Measurements from ENCODE around the gene TNFAIP8L3. TPM values are rescaled to one million over a fixed set of nuclear protein-coding genes. Genes with fewer than 3 reads are reported as not detected.
"Not testable (repeated sequence)": the region's sequence is repeated elsewhere in the genome, so short reads cannot be mapped to it uniquely, and the experiment has no call there.

The TNFAIP8L3 gene
- not detected for polyA plus RNA-seq (ENCODE audit: low read depth in 6 of 6)

GRCh38 chr15:51094606-51095569 is at the start of gene TNFAIP8L3:
Gene TNFAIP8L3 (minus strand): TSS chr15:51094906. CDS start chr15:51094595, 311 bp downstream.
- DNase-seq, result no peak
- H3K9me3 Mint-ChIP-seq, result peaks cover 0 to 1% (median 0%) of the 10 kb centered on the region in 7 donors
- H3K27me3 Mint-ChIP-seq, result peaks cover 52 to 91% (median 67%) of the 10 kb centered on the region in 3 donors
- no peaks in the 10 kb centered on the region for H3K36me3 Mint-ChIP-seq
- ATAC-seq (ENCODE audit: low read depth in 2 of 2), result no peak
- no peak within 1 kb of the TSS for H3K27ac Mint-ChIP-seq
- peak within 1 kb of the TSS in 5 of 8 donors; percentile 7 to 68 (median 52) for H3K4me3 Mint-ChIP-seq
- H3K4me1 Mint-ChIP-seq, result peaks cover 4 to 17% (median 5%) of the 10 kb centered on the region in 3 donors

DNA sequence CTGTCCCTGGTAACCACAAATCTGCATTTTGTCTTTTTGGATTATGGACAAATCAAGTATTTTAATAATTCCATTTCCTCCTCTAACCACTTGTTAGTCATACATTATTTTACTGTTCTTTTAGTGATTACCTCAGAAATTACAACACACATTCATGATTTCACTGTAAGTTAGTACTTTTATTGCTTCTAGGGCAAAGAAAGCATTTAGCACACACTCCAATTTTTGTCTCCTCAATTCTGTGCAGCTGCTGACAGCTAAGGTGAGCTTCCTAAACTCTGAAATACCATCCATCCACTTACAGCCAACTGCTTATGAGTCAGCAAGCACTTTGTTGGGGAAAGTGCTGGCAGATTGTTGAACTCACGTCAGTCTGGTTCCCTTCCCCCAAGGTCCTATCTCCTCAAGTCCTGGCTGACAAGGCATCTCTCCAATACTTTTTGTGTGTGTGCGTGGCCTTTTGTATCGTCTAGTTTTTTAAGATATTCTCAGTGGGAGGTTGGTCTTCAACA is 49.4 kb upstream of the TNFAIP8L3 start:
- DNase-seq (no peak), ATAC-seq (ENCODE audit: low read depth in 2 of 2) (no peak)
- H3K9me3 Mint-ChIP-seq, result peaks cover 0 to 19% (median 9%) of the 10 kb centered on the region in 7 donors
- H3K36me3 Mint-ChIP-seq, result no peaks in the 10 kb centered on the region
- no peak overlapping the region for H3K27ac Mint-ChIP-seq
- peaks cover 5 to 28% (median 28%) of the 10 kb centered on the region in 3 donors for H3K27me3 Mint-ChIP-seq
- no peak overlapping the region for H3K4me3 Mint-ChIP-seq
- no peaks in the 10 kb centered on the region for H3K4me1 Mint-ChIP-seq

DNA sequence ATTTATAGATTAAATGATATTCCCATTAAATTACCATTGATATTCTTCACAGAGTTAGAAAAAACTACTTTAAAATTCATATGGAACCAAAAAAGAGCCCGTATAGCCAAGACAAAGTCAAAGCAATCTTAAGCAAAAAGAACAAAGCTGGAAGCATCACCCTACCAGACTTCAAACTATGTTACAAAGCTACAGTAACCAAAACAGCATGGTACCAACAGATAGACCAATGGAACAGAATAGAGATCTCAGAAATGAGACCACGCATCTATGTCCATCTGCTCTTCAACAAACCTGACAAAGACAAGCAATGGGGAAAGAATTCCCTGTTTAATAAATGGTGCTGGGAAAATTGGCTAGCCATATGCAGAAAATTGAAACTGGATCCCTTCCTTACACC is 45.6 kb upstream of the TNFAIP8L3 start:
- H3K36me3 Mint-ChIP-seq; ATAC-seq (ENCODE audit: low read depth in 2 of 2); H3K4me1 Mint-ChIP-seq; H3K4me3 Mint-ChIP-seq; DNase-seq: not testable (repeated sequence)
- Mint-ChIP-seq H3K9me3 (peaks cover 0 to 19% (median 8%) of the 10 kb centered on the region in 7 donors), H3K27me3 (peaks cover 0 to 27% (median 8%) of the 10 kb centered on the region in 3 donors), H3K27ac (peak overlapping the region in 1 of 6 donors; percentile 2)

GRCh38 chr15:51139091-51139490 is 44.4 kb upstream of the TNFAIP8L3 start:
- H3K27me3 Mint-ChIP-seq, result peaks cover 5 to 18% (median 6%) of the 10 kb centered on the region in 3 donors
- peaks cover 0 to 19% (median 8%) of the 10 kb centered on the region in 7 donors for H3K9me3 Mint-ChIP-seq
- no peaks in the 10 kb centered on the region for H3K36me3 Mint-ChIP-seq
- no peak overlapping the region for H3K27ac Mint-ChIP-seq
- H3K4me3 Mint-ChIP-seq, result no peak overlapping the region
- no peaks in the 10 kb centered on the region for H3K4me1 Mint-ChIP-seq
- ATAC-seq (ENCODE audit: low read depth in 2 of 2), result no peak
- no peak for DNase-seq

DNA sequence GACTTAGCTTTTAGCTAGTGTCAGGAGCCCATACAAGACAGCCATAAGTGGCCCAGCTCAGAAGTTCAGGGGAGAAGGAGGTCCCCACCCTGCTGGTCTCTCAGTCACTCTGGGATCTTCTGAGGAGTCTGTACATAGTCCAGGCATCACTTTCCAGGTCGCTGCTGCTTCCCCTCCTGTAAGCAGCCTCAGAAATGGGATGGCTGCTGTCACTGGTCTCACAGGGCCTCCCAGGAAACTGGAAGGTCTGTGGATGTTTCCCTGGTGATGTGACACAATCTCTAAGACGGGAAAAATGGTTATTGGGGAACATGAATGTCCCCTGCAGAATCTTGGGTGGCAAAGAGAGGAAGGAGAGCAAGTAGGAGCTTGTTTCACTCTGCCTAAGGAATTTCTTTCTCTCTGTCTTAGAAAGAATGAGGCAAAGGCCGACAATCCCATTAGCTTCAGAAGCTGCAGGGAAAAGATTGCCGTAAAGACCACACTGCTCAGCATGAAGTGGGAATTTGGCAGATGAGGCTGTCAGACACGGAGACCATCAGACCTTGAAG is 43.2 kb upstream of the TNFAIP8L3 start:
- peaks cover 0 to 19% (median 8%) of the 10 kb centered on the region in 7 donors for H3K9me3 Mint-ChIP-seq
- no peaks in the 10 kb centered on the region for H3K36me3 Mint-ChIP-seq
- H3K4me3 Mint-ChIP-seq, result no peak overlapping the region
- peaks cover 0 to 10% (median 5%) of the 10 kb centered on the region in 3 donors for H3K27me3 Mint-ChIP-seq
- DNase-seq (no peak), ATAC-seq (ENCODE audit: low read depth in 2 of 2) (no peak)
- no peak overlapping the region for H3K27ac Mint-ChIP-seq
- no peaks in the 10 kb centered on the region for H3K4me1 Mint-ChIP-seq

DNA sequence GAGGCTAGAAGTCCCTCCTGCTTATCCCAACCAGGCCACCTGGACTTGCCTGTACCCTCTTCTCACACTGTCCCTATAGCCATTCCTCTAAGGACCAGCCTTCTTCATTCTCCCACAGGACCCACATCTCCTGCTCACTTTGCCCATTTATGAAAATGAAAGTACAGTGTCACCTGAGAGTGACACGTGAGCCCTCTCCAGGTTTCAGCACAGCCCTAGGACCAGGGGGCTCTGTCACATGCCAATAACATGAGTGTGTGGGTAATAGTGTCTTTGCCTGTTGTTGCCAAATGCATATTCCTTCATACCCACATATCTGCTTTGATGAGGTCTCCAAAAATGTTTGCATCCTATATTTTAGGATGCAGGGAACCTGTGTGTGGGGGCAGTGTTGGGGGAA is 42.3 kb upstream of the TNFAIP8L3 start:
- H3K36me3 Mint-ChIP-seq, result no peaks in the 10 kb centered on the region
- H3K4me1 Mint-ChIP-seq, result no peaks in the 10 kb centered on the region
- DNase-seq, result no peak
- H3K4me3 Mint-ChIP-seq, result peak overlapping the region in 1 of 8 donors; percentile 4
- H3K27me3 Mint-ChIP-seq, result peaks cover 0 to 8% (median 5%) of the 10 kb centered on the region in 3 donors
- no peak overlapping the region for H3K27ac Mint-ChIP-seq
- no peak for ATAC-seq (ENCODE audit: low read depth in 2 of 2)
- peaks cover 0 to 19% (median 8%) of the 10 kb centered on the region in 7 donors for H3K9me3 Mint-ChIP-seq

DNA sequence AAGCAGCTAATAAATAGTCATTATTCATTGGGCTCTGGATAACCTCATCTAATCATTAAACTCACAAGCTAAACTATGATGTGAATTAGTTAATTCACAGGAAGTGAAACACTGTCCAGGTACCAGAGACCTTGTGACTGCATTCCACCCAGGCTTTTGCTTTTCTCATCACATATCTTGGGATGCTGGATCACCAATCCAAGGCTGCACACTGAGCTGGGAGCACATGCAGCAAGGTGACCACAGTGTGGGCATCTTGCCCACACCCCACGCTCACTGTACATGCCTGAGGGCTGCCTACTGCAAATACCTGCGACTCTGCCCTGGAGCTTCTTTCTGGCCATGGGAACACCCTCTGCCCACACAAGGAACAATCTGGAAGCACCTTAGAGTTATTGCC is 40.6 kb upstream of the TNFAIP8L3 start:
- peaks cover 0 to 5% (median 4%) of the 10 kb centered on the region in 7 donors for H3K9me3 Mint-ChIP-seq
- H3K27ac Mint-ChIP-seq, result no peak overlapping the region
- H3K27me3 Mint-ChIP-seq, result peaks cover 0 to 5% (median 0%) of the 10 kb centered on the region in 3 donors
- ATAC-seq (ENCODE audit: low read depth in 2 of 2) (no peak), DNase-seq (no peak)
- H3K4me1 Mint-ChIP-seq, result no peaks in the 10 kb centered on the region
- H3K36me3 Mint-ChIP-seq, result no peaks in the 10 kb centered on the region
- no peak overlapping the region for H3K4me3 Mint-ChIP-seq

GRCh38 chr15:51134416-51135199 is 39.9 kb upstream of the TNFAIP8L3 start:
- DNase-seq (no peak), ATAC-seq (ENCODE audit: low read depth in 2 of 2) (no peak)
- no peak overlapping the region for H3K27ac Mint-ChIP-seq
- no peak overlapping the region for H3K4me3 Mint-ChIP-seq
- no peaks in the 10 kb centered on the region for H3K36me3 Mint-ChIP-seq
- no peaks in the 10 kb centered on the region for H3K4me1 Mint-ChIP-seq
- H3K9me3 Mint-ChIP-seq, result no peaks in the 10 kb centered on the region
- H3K27me3 Mint-ChIP-seq, result peaks cover 0 to 5% (median 0%) of the 10 kb centered on the region in 3 donors

GRCh38 chr15:51133140-51133765 is 38.5 kb upstream of the TNFAIP8L3 start:
- H3K4me1 Mint-ChIP-seq, result no peaks in the 10 kb centered on the region
- no peaks in the 10 kb centered on the region for H3K9me3 Mint-ChIP-seq

DNA sequence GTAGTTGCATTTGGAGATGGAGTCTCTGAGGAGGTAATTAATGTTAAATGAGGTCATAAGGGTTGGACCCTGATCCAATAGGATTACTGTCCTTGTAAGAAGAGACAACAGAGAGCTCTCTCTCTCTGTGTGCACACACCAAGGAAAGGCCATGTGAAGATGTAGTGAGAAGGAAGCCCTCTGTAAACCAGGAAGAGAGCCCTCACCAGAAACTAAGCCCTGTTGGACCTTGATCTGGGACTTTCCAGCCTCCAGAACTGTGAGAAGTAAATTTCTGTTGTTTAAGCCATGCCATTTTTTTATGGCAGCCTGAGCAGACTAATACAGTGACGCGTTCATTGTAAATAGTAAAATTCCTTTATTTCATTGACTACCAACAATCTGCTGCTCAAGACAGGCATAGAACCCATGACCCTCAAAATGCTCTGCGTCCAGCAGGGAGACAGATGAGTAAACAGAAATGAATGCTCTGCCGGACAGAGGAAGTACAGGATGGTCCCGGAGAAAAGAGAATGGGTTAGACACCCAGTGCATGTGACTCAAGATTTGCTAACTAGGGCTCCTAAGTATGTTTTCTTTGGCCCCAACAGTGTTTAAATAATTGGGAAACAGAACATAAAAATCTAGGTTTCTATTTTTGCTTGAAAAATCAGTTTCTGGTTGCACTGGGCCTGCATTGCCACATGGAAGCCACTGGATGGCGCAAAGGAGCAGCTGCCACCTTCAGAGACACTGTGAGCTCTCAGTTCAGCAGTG is 37.9 kb upstream of the TNFAIP8L3 start:
- ATAC-seq (ENCODE audit: low read depth in 2 of 2) (no peak), DNase-seq (no peak)
- peaks cover 0 to 6% (median 3%) of the 10 kb centered on the region in 3 donors for H3K27me3 Mint-ChIP-seq
- H3K36me3 Mint-ChIP-seq, result no peaks in the 10 kb centered on the region
- no peak overlapping the region for H3K4me3 Mint-ChIP-seq
- no peak overlapping the region for H3K27ac Mint-ChIP-seq
- no peaks in the 10 kb centered on the region for H3K9me3 Mint-ChIP-seq
- no peaks in the 10 kb centered on the region for H3K4me1 Mint-ChIP-seq

More at GRCh38 chr15:51133140-51133765, 38.5 kb upstream of the TNFAIP8L3 start:
- no peak for ATAC-seq (ENCODE audit: low read depth in 2 of 2)
- H3K27ac Mint-ChIP-seq, result no peak overlapping the region
- no peak overlapping the region for H3K4me3 Mint-ChIP-seq
- DNase-seq, result no peak
- H3K27me3 Mint-ChIP-seq, result peaks cover 0 to 5% (median 0%) of the 10 kb centered on the region in 3 donors
- no peaks in the 10 kb centered on the region for H3K36me3 Mint-ChIP-seq

DNA sequence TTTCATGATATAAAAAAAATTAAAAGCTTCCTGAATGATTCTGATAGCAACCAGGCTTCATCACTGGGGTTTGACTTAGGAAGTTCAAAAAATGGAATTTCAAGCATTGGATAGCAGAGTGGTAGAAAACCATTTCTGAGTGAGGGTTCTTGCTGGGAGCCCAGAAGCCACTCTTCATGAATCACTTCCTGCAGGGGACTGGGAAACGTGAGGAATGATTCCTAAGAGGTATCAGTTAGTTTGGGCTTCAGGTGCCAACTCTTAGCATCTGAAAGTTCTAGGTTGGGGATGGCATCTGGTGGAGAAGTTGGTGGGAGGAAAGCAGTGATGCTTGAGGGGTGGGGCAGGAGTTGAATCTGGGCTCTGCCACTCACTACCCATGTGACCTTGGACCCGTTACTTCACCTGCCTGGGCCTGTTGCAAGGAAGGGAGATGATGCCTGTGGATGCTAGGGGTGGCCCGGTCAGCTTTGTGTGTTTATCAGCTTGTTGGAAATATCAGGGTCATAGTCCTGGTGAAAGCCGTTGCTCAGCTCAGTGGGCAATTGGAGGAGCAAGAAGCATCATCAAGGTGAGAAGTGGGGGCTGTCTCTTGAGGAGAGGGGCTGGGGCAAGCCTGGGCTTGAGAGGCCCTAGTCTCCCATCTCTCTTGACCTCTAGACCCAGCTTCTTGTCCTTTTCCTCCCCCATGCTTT is 37.0 kb upstream of the TNFAIP8L3 start:
- H3K27ac Mint-ChIP-seq, result no peak overlapping the region
- H3K27me3 Mint-ChIP-seq, result peaks cover 2 to 11% (median 10%) of the 10 kb centered on the region in 3 donors
- H3K4me1 Mint-ChIP-seq, result no peaks in the 10 kb centered on the region
- DNase-seq (no peak), ATAC-seq (ENCODE audit: low read depth in 2 of 2) (no peak)
- H3K9me3 Mint-ChIP-seq, result peaks cover 0 to 1% (median 0%) of the 10 kb centered on the region in 7 donors
- H3K36me3 Mint-ChIP-seq, result no peaks in the 10 kb centered on the region
- no peak overlapping the region for H3K4me3 Mint-ChIP-seq

DNA sequence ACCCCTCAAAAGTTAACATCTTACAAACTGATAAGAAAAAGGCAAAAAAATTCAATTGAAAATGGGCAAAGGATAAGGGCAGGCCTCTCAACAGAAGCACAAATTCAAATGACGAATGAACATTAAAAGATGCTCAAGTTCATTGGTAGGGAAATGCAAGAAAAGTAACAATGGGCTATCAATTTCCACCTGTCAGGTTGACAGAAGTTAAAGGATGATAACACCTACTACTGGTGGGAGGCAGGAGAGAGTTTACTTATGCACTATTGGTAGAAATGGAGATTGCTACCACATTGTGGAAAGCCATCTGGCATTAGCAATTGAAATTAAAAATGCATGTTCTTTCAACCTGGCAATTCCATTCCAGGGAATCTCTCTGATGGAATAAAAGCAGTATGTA is 35.6 kb upstream of the TNFAIP8L3 start:
- H3K4me3 Mint-ChIP-seq, result no peak overlapping the region
- H3K36me3 Mint-ChIP-seq, result no peaks in the 10 kb centered on the region
- H3K27ac Mint-ChIP-seq, result no peak overlapping the region
- no peak for DNase-seq
- ATAC-seq (ENCODE audit: low read depth in 2 of 2), result no peak
- no peaks in the 10 kb centered on the region for H3K4me1 Mint-ChIP-seq
- peaks cover 12 to 20% (median 15%) of the 10 kb centered on the region in 3 donors for H3K27me3 Mint-ChIP-seq
- H3K9me3 Mint-ChIP-seq, result peaks cover 0 to 3% (median 0%) of the 10 kb centered on the region in 7 donors

Data from naive B cell (primary cell).